Ectodermal cell (in vitro differentiated cells): ENCODE measurements around the gene C1orf174.
A peak's percentile ranks its signal among the peaks of the same experiment; 100 is the strongest.

Experiments
- H3K27ac ChIP-seq: 2 replicates; pipeline ENCODE4 v1.7.0; 2013; ENCODE audit warnings: mild to moderate bottlenecking, low read depth, low read length; ENCODE audit not compliant: insufficient read depth, poor library complexity, severe bottlenecking
- H3K27me3 ChIP-seq: 2 replicates; pipeline ENCODE4 v1.7.0; 2013; ENCODE audit warnings: mild to moderate bottlenecking, low read length; ENCODE audit not compliant: insufficient read depth, control insufficient read depth, poor library complexity, severe bottlenecking
- H3K36me3 ChIP-seq: one replicate; pipeline ENCODE4 v1.7.0; 2013; ENCODE audit warnings: low read length; ENCODE audit not compliant: control insufficient read depth, insufficient read depth
- H3K4me1 ChIP-seq: one replicate; pipeline ENCODE4 v1.7.0; 2013; ENCODE audit warnings: low read length; ENCODE audit not compliant: control insufficient read depth, insufficient read depth
- H3K4me3 ChIP-seq: 2 replicates; pipeline ENCODE4 v1.7.0; 2013; ENCODE audit warnings: low read depth, low read length, control low read depth; ENCODE audit not compliant: insufficient read depth
- H3K9me3 ChIP-seq: 2 replicates; pipeline ENCODE4 v1.7.0; 2013; ENCODE audit warnings: mild to moderate bottlenecking, low read length, moderate library complexity; ENCODE audit not compliant: control insufficient read depth
- WGBS, 2 experiments: methylation state at CpG; one replicate each; pipeline ENCODE4 v1.1.7; 2013; ENCODE audit warnings: missing lambda C conversion rate in 2 of 2; 5-methylcytosine and 5-hydroxymethylcytosine counted together

C1orf174 gene

DNA sequence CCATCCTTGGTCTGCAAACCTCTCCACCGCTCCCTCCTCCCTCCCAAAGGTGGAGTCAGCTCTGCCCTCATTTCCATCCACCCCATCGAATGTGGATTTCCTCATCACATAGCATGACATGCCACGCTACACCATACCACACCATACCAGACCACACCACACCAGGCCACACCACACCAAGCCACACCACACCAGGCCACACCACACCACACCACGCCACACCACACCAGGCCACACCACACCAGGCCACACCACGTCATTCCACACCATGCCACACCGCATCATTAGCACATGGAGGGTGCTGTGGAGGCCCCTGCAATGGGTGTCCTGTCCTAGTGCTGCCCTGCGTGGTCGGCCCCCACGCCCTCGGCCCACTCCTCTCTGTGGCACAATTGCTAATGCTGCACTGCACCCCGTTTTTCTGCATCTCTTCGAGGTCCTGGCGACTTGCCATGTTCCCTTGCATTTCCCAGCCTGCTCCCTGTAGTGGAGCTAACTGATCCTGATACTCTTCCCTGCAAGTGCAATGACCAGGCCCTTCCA, 31.5 kb downstream of the C1orf174 start:
- no peak overlapping the region for H3K4me3 ChIP-seq
- 75 to 76% methylated on average over 13 of the region's 13 CpGs for WGBS, 2 experiments
- H3K36me3 ChIP-seq, result no peaks in the 10 kb centered on the region
- no peaks in the 10 kb centered on the region for H3K27me3 ChIP-seq
- H3K9me3 ChIP-seq, result no peaks in the 10 kb centered on the region
- peaks cover 6% of the 10 kb centered on the region for H3K4me1 ChIP-seq
- no peak overlapping the region for H3K27ac ChIP-seq

- Histone ChIP-seq H3K27me3 (no peaks in the 10 kb centered on the region), H3K4me1 (peaks cover 6% of the 10 kb centered on the region), H3K27ac (no peak overlapping the region), H3K4me3 (no peak overlapping the region), H3K9me3 (no peaks in the 10 kb centered on the region), H3K36me3 (no peaks in the 10 kb centered on the region)
- WGBS, 2 experiments, result 85% methylated on average over 18 of the region's 18 CpGs
Observed at GRCh38 chr1:3865606-3866160, 34.4 kb downstream of the C1orf174 start.

DNA sequence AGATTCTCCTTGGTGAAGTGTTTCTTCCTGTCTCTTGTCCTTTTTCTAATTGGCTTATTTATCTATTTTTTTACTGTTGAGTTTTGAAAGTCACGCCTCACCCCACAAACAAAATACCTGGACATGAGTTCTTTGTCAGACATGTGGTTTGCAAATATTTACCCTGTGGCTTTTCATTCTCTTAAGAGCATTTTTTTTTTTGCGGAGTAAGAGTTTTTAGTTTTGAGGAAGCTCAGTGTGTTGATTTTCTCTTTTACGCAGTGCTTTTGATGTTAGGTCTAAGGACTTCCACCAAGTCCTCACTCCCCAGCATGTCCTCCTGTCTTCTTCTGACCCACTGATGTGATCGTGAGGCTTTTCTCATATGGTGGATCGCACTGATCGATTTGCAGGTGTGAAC, 35.2 kb downstream of the C1orf174 start:
- Histone ChIP-seq H3K4me1 (peaks cover 4% of the 10 kb centered on the region), H3K36me3 (no peaks in the 10 kb centered on the region), H3K27me3 (no peaks in the 10 kb centered on the region), H3K27ac (no peak overlapping the region), H3K4me3 (no peak overlapping the region), H3K9me3 (no peaks in the 10 kb centered on the region)
- WGBS, 2 experiments, result 87 to 92% methylated on average over 5 to 6 of the region's 6 CpGs

- no peaks in the 10 kb centered on the region for H3K36me3 ChIP-seq
- no peaks in the 10 kb centered on the region for H3K9me3 ChIP-seq
- H3K27me3 ChIP-seq, result peaks cover 5% of the 10 kb centered on the region
- H3K4me1 ChIP-seq, result peaks cover 4% of the 10 kb centered on the region
- WGBS, 2 experiments, result 88 to 91% methylated on average over 12 of the region's 12 CpGs
- no peak overlapping the region for H3K27ac ChIP-seq
- H3K4me3 ChIP-seq, result no peak overlapping the region
Observed at GRCh38 chr1:3863231-3863935, 36.7 kb downstream of the C1orf174 start.

GRCh38 chr1:3858231-3858981, 41.7 kb downstream of the C1orf174 start:
- WGBS, 2 experiments, result 63 to 64% methylated on average over 34 of the region's 34 CpGs
- Histone ChIP-seq H3K27ac (no peak overlapping the region), H3K9me3 (no peaks in the 10 kb centered on the region), H3K27me3 (peaks cover 16% of the 10 kb centered on the region), H3K4me1 (peaks cover 7% of the 10 kb centered on the region), H3K4me3 (peak overlapping the region; percentile 87), H3K36me3 (no peaks in the 10 kb centered on the region)

DNA sequence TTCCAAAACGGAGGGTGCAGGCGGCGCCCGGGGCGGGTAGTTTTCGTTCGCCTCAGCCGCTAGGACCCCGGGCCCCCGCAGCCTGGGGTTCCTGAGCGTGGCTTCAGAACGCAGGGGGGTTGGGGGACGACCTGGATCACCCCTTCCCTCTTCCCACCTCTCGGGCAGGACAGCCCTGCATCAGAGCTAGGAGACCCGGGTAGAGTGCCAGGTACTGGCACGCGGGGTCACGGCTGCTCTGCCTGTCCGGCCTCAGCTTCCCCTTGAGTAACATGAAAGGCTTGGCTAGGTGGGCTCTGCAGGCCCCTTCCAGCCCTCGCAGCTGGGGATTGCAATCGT, 42.3 kb downstream of the C1orf174 start:
- Histone ChIP-seq H3K36me3 (no peaks in the 10 kb centered on the region), H3K9me3 (no peaks in the 10 kb centered on the region), H3K4me1 (peaks cover 7% of the 10 kb centered on the region), H3K27ac (no peak overlapping the region), H3K4me3 (peak overlapping the region; percentile 87), H3K27me3 (peaks cover 16% of the 10 kb centered on the region)
- WGBS, 2 experiments, result 16 to 18% methylated on average over 21 of the region's 21 CpGs

GRCh38 chr1:3856923-3857790, 42.9 kb downstream of the C1orf174 start, which contains the start of the genes CEP104 and DFFB:
Gene CEP104 (minus strand): TSS chr1:3857211. CDS start chr1:3852407, 4,804 bp downstream.
Gene DFFB (plus strand): TSS chr1:3857476. CDS start chr1:3857604, 128 bp downstream.
- 1% methylated on average over 73 of the region's 73 CpGs for WGBS, 2 experiments
- Histone ChIP-seq H3K9me3 (no peaks in the 10 kb centered on the region), H3K4me1 (peaks cover 7% of the 10 kb centered on the region), H3K27me3 (peaks cover 16% of the 10 kb centered on the region), H3K4me3 (peak within 1 kb of the TSS; percentile 87), H3K36me3 (no peaks in the 10 kb centered on the region), H3K27ac (no peak within 1 kb of the TSS)

DNA sequence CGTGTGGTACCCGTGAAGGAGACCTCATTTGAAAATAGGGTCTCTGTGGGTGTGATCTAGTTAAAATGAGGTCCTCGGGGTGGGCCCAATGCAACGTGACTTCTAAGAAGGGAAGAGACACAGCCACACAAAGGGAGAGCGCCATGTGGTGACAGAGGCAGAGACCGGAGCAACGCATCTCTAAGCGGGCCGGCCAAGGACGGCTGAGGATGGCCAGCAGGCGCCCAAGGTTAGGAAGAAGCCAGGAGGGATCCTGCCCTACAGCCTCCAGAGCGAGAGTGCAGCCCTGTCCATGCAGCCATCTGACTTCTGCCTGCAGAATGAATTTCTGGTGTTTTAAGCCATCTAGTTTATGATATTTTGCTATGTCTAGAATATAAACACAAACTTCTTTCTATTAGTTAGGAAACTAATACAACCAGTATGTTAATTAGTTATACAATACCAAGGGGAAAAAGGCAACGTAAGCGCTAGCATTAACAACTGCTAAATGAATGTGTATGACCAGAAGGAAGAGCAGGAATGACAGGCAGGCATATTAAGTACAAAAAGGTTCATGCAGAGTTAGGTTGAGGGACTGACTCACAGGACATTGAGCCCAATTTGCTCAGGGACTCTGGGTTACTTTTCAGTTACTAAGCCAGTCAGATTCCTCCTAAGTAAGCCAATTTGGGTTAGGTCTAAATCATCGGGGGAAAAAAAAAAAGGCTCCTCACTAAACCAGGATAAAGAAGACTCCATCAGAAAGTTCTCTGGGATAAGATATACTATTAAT, 47.2 kb downstream of the C1orf174 start:
- H3K4me1 ChIP-seq, result no peaks in the 10 kb centered on the region
- peaks cover 6% of the 10 kb centered on the region for H3K27me3 ChIP-seq
- no peaks in the 10 kb centered on the region for H3K9me3 ChIP-seq
- H3K27ac ChIP-seq, result no peak overlapping the region
- H3K36me3 ChIP-seq, result peaks cover 7% of the 10 kb centered on the region
- 79% methylated on average over 14 to 15 of the region's 15 CpGs for WGBS, 2 experiments
- H3K4me3 ChIP-seq, result no peak overlapping the region

- Histone ChIP-seq H3K4me1 (no peaks in the 10 kb centered on the region), H3K9me3 (no peaks in the 10 kb centered on the region), H3K27ac (no peak overlapping the region), H3K4me3 (no peak overlapping the region), H3K27me3 (no peaks in the 10 kb centered on the region), H3K36me3 (peaks cover 7% of the 10 kb centered on the region)
- 91 to 94% methylated on average over 12 of the region's 12 CpGs for WGBS, 2 experiments
Observed at GRCh38 chr1:3852091-3852490, 48.0 kb downstream of the C1orf174 start.
